ENCODE measurements around the gene TRPC4AP.
A peak's percentile ranks its signal among the peaks of the same experiment; 100 is the strongest.

Gene TRPC4AP

GRCh38 chr20:35002426-35003210, 90.0 kb downstream of the TRPC4AP start:
- no peak overlapping the region for H3K27ac ChIP-seq
- TF ChIP-seq CTCF (conservative IDR thresholded peaks at IDR 0.05), result no peak; the same call in 1 of the 2 replicates

- peak; percentile 45 for TF ChIP-seq CTCF (conservative IDR thresholded peaks at IDR 0.05)
- no peak overlapping the region for H3K27ac ChIP-seq
Observed at GRCh38 chr20:35001596-35002362, 90.8 kb downstream of the TRPC4AP start.

GRCh38 chr20:35000922-35001595, 91.5 kb downstream of the TRPC4AP start:
- TF ChIP-seq CTCF (conservative IDR thresholded peaks at IDR 0.05), result no peak
- no peak overlapping the region for H3K27ac ChIP-seq

- TF ChIP-seq CTCF (conservative IDR thresholded peaks at IDR 0.05), result no peak
- H3K27ac ChIP-seq, result no peak overlapping the region
Observed at GRCh38 chr20:35000311-35000921, 92.2 kb downstream of the TRPC4AP start.

- no peak for TF ChIP-seq CTCF (conservative IDR thresholded peaks at IDR 0.05)
- H3K27ac ChIP-seq, result no peak overlapping the region
Observed at GRCh38 chr20:34999782-35000181, 92.8 kb downstream of the TRPC4AP start.

- no peak overlapping the region for H3K27ac ChIP-seq
- no peak for TF ChIP-seq CTCF (conservative IDR thresholded peaks at IDR 0.05)
Observed at GRCh38 chr20:34999021-34999451, 93.6 kb downstream of the TRPC4AP start.
